GM12873 (cell line): ENCODE measurements around the gene OCLN.

Experiments used
- CTCF ChIP-seq: IDR thresholded peaks from 2 replicates; pipeline ENCODE4 v1.5.1; 2012; ENCODE audit warnings: low read depth, mild to moderate bottlenecking, moderate library complexity, low read length, control low read depth; ENCODE audit not compliant: insufficient read depth; ENCODE audit errors: missing control alignments

OCLN gene

GRCh38 chr5:69517763-69518212 is 25.2 kb downstream of the OCLN start:
- no peak for TF ChIP-seq CTCF

GRCh38 chr5:69519285-69519684 is 26.7 kb downstream of the OCLN start:
- no peak for TF ChIP-seq CTCF

- TF ChIP-seq CTCF: no peak
Measured at GRCh38 chr5:69522035-69522434, 29.4 kb downstream of the OCLN start.

GRCh38 chr5:69525490-69525889 is 32.9 kb downstream of the OCLN start:
- TF ChIP-seq CTCF: no peak

GRCh38 chr5:69526660-69527059 is 34.1 kb downstream of the OCLN start:
- TF ChIP-seq CTCF: no peak

- no peak for TF ChIP-seq CTCF
Measured at GRCh38 chr5:69527128-69527770, 34.7 kb downstream of the OCLN start.

GRCh38 chr5:69528035-69528434 is 35.4 kb downstream of the OCLN start:
- no peak for TF ChIP-seq CTCF
